Measurements from ENCODE around the gene WDR36. TPM values are rescaled to one million over a fixed set of nuclear protein-coding genes. Genes with fewer than 3 reads are reported as not detected.

The WDR36 gene
- total RNA-seq, 2 donors from 2014 or later, result 49.6 to 55.3 TPM

DNA sequence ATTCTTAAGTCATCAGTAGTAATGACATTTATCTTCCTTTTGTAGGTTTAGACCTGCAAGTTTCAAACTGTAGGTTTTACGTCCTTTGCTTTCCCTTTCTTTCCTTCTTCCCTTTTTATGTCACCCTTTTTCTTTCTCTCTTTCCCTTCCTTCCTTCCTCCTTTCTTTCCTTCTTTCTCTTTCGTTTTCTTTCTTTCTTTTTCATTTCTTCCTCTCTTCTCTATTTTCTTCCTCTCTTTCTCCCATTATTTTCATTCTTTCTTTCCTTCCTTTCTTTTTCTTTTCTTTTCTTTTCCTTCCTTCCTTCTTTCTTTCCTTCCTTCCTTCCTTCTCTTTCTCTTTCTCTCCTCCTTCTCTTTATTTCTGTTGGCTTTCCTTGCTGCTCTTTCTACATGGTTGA is 59.9 kb downstream of the WDR36 start:
- H3K9me3 Mint-ChIP-seq, result no peaks in the 10 kb centered on the region
- ATAC-seq (no peak), DNase-seq (ENCODE audit: low spot score in 2 of 2) (no peak)
- H3K36me3 Mint-ChIP-seq, result no peaks in the 10 kb centered on the region
- peak overlapping the region; percentile 13 to 58 for H3K27ac Mint-ChIP-seq

- ATAC-seq, result no peak
- Mint-ChIP-seq H3K36me3 (no peaks in the 10 kb centered on the region), H3K9me3 (no peaks in the 10 kb centered on the region)
These were observed 61.3 kb downstream of the WDR36 start for GRCh38 chr5:111153483-111153882.

GRCh38 chr5:111153945-111154344 is 61.8 kb downstream of the WDR36 start:
- ATAC-seq, result no peak
- Mint-ChIP-seq H3K9me3 (no peaks in the 10 kb centered on the region), H3K27ac (no peak overlapping the region), H3K36me3 (no peaks in the 10 kb centered on the region)
- DNase-seq (ENCODE audit: low spot score in 2 of 2), result no peak

More at GRCh38 chr5:111153483-111153882, 61.3 kb downstream of the WDR36 start:
- H3K27ac Mint-ChIP-seq, result no peak overlapping the region
- no peak for DNase-seq (ENCODE audit: low spot score in 2 of 2)

- ATAC-seq (peak; percentile 71 to 74), DNase-seq (ENCODE audit: low spot score in 2 of 2) (peak; percentile 59 to 87)
- Mint-ChIP-seq H3K27ac (no peak overlapping the region), H3K36me3 (no peaks in the 10 kb centered on the region), H3K9me3 (peaks cover 0 to 4% of the 10 kb centered on the region in 2 donors)
These were observed 66.1 kb downstream of the WDR36 start for GRCh38 chr5:111158105-111158744.

DNA sequence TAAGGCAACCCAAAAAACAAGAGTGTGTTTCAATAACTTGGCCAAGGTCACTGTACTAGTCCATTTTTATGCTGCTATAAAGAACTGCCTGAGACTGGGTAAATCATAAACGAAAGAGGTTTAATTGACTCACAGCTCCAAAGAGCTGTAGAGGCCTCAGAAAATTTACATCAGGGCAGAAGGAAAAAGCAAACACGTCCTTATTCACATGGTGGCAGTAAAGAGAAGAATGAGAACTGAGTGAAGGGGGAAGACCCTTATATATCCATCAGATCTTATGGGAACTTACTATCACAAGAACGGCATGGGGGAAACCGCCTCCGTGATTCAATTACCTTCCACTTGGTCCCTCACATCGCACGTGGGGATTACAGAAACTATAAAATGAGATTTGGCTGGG is 67.7 kb downstream of the WDR36 start:
- DNase-seq (ENCODE audit: low spot score in 2 of 2), result no peak
- no peak overlapping the region for H3K27ac Mint-ChIP-seq
- H3K36me3 Mint-ChIP-seq, result no peaks in the 10 kb centered on the region
- H3K9me3 Mint-ChIP-seq, result peaks cover 0 to 4% of the 10 kb centered on the region in 2 donors
- peak in 1 of 2 donors; percentile 36 for ATAC-seq

DNA sequence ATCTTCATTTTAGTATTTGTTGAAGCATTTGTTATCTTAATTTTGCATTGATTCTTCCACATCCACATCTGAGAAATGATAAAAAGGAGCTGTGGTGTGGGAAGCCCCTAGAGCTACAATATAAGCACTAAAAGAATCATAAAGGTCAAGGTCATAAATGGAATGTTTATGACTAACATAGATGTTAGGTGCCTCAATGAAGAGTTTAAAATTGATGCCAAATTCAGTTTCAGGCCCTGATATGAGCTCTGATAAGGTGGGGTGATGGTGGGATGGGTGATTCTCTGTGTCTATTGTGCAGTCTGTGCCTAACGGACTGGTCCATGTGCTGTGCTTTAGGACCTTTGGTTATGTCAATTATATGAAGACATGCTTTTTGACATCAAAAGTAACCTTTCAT is 70.9 kb downstream of the WDR36 start:
- H3K36me3 Mint-ChIP-seq, result no peaks in the 10 kb centered on the region
- ATAC-seq, result peak in 1 of 2 donors; percentile 47
- no peak for DNase-seq (ENCODE audit: low spot score in 2 of 2)
- peaks cover 0 to 4% of the 10 kb centered on the region in 2 donors for H3K9me3 Mint-ChIP-seq
- H3K27ac Mint-ChIP-seq, result no peak overlapping the region

- no peak for ATAC-seq
- H3K36me3 Mint-ChIP-seq, result no peaks in the 10 kb centered on the region
These were observed 72.9 kb downstream of the WDR36 start for GRCh38 chr5:111165058-111165457.

DNA sequence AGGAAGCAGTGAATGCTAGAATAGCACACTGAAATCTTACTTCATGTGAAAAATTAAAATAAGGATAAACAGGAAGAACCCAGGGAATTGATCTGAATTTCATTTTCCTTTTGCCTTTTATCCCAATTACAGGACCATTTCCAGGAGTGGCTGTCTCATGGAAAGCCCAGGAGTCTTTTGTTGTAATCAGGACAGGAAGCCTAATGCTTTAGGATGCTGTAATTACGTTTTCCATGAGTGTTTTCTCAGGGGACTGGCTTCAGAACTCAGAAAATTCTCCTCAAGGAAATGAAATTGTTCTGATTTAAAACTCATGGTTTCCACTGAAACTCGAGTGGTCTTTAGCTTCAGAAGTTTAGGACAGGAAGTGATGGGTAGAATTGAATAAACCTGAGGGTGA is 75.4 kb downstream of the WDR36 start:
- Mint-ChIP-seq H3K9me3 (peaks cover 0 to 4% of the 10 kb centered on the region in 2 donors), H3K36me3 (no peaks in the 10 kb centered on the region), H3K27ac (no peak overlapping the region)
- ATAC-seq (no peak), DNase-seq (ENCODE audit: low spot score in 2 of 2) (no peak)

More at GRCh38 chr5:111165058-111165457, 72.9 kb downstream of the WDR36 start:
- Mint-ChIP-seq H3K27ac (no peak overlapping the region), H3K9me3 (peaks cover 0 to 8% of the 10 kb centered on the region in 2 donors)
- no peak for DNase-seq (ENCODE audit: low spot score in 2 of 2)

DNA sequence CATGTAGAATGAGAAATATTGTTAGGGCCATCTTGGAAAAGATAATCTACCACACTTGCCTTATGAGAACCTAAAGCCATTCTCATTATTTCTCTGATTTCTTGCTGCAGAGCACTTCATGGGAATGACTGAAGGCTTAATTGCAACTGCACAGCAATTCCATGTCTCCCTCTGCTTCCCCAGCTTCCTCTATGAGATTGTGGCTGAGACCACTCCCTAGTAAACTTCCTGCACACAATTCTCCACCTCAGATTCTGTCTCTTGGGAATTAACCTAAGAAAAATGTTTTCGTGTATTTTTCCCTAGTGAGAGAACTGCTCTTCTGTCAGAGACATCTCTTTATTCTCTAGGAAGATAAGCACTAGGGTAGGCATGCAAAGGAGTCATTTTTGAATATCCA is 76.5 kb downstream of the WDR36 start:
- no peak for ATAC-seq
- peaks cover 0 to 4% of the 10 kb centered on the region in 2 donors for H3K9me3 Mint-ChIP-seq
- no peak for DNase-seq (ENCODE audit: low spot score in 2 of 2)
- H3K36me3 Mint-ChIP-seq, result no peaks in the 10 kb centered on the region
- no peak overlapping the region for H3K27ac Mint-ChIP-seq

GRCh38 chr5:111169269-111169668 is 77.1 kb downstream of the WDR36 start:
- ATAC-seq, result no peak
- Mint-ChIP-seq H3K9me3 (peaks cover 0 to 4% of the 10 kb centered on the region in 2 donors), H3K36me3 (no peaks in the 10 kb centered on the region), H3K27ac (no peak overlapping the region)
- no peak for DNase-seq (ENCODE audit: low spot score in 2 of 2)

- no peak for ATAC-seq
- no peak for DNase-seq (ENCODE audit: low spot score in 2 of 2)
- Mint-ChIP-seq H3K27ac (no peak overlapping the region), H3K36me3 (no peaks in the 10 kb centered on the region), H3K9me3 (peaks cover 0 to 8% of the 10 kb centered on the region in 2 donors)
These were observed 78.1 kb downstream of the WDR36 start for GRCh38 chr5:111170279-111170678.

DNA sequence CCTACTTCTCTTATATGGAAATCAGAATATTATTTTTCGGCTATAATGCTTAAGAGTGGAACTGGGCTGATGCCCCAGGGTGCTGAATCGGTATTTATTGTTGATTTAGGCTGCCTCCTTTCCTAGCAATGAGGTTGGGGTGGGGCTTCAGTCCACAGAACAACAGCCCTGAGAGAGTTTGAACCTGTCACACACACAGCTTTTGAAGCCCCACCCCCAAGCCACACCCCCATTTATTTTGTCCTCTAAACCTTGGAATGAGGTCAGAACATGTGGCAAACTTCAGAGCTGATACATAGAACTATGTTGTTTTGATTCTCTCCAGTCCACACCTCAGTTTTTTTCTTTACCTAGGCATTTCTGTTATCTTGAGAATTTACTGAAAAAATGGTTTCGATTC is 80.4 kb downstream of the WDR36 start:
- Mint-ChIP-seq H3K36me3 (no peaks in the 10 kb centered on the region), H3K9me3 (peaks cover 0 to 9% of the 10 kb centered on the region in 2 donors), H3K27ac (no peak overlapping the region)
- no peak for ATAC-seq
- DNase-seq (ENCODE audit: low spot score in 2 of 2), result no peak

DNA sequence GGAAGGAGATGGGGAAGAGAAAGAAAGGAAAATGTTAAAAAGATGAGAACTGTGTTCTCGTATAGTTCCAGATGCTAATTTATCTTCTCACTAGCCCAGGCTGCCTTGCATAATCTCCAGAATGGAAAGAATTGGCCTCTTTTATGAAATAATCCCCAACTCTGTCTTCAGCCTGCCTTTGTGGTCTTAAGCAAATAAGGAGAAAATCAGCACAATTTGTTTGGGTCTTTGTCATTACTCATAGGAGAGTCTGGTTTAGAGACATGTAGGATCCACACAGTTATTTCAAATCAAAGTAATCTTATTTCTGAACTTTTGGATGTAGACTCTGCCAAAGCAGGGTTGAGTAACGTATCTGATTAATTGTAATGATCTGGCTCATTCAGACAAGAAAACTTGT is 81.3 kb downstream of the WDR36 start:
- no peak for ATAC-seq
- Mint-ChIP-seq H3K9me3 (peaks cover 0 to 9% of the 10 kb centered on the region in 2 donors), H3K36me3 (no peaks in the 10 kb centered on the region), H3K27ac (no peak overlapping the region)
- no peak for DNase-seq (ENCODE audit: low spot score in 2 of 2)

Other genes starting within 250 kb of the WDR36 start
- gene TSLP, start 20.6 kb upstream of the WDR36 start, total RNA-seq, result under 1 TPM; 0.60 to 0.71 TPM
- 10 to 100 TPM; 39.0 to 51.3 TPM for gene CAMK4, start 132.0 kb downstream of the WDR36 start, total RNA-seq